NCI-H2107 (cell line): ENCODE results near the gene PTPRM.
"Not testable (repeated sequence)": the region's sequence is repeated elsewhere in the genome, so short reads cannot be mapped to it uniquely, and the experiment has no call there.

ENCODE experiments used
- DNase-seq: peaks from one replicate; lab custom pipeline; 2025; lab: John Stamatoyannopoulos, UW

Gene PTPRM

DNA sequence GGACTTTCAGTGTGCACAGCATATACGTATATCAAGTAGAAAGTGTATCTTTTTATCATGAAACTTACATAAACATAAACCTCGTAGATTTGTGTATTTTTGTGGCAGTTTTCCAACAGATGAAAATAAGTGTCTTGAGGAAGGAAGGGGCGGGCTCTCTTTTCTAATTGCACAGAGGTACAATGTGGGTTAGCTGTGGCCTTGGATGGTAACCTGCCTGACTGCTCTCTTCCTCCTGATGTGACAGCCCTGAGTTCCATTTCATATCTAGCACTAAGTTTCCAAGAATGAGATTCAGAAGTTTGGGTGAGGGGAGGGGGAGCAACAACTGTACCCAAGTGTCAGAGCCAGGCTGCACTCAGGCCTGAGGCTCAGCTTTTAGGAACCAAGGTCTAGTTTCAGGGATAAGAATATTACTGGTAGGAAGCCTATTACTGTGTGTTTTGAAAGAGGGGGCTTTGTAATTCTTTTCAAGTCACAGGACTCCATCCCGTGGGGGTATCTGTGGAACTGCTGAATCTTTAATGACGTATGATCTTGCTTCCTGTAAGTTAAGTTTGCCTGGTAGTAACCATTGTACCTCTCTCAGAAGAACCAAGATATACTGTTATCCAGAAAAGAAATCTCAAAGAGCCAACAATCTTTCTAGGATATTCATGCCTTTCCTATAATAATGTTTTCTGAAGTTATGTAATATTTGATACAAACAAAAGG, 483.7 kb downstream of the PTPRM start:
- DNase-seq: no peak

- no peak for DNase-seq
These were observed 484.3 kb downstream of the PTPRM start for GRCh38 chr18:8051453-8051852.

DNA sequence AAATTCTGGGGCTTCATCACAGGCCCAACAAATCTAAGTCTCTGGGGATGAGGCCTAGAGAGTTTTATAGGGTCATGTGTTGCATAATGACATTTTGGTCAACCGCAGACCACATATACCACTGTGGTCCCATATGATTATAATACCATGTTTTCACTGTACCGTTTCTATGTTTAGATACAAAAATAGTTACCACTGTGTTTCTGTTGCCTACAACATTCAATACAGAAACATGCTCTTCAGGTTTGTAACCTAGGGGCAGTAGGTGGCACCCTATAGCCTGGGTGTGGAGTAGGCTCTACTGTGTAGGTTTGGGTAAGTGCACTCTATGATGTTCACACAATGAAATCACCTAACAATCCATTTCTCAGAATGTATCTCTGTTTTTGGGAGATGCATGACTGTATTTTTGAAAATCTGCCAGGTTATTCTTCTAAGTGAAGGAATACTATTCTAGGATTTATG, 485.2 kb downstream of the PTPRM start:
- no peak for DNase-seq

- DNase-seq: no peak
These were observed 489.6 kb downstream of the PTPRM start for GRCh38 chr18:8056723-8057122.

- DNase-seq: not testable (repeated sequence)
These were observed 496.0 kb downstream of the PTPRM start for GRCh38 chr18:8063152-8063551.

DNA sequence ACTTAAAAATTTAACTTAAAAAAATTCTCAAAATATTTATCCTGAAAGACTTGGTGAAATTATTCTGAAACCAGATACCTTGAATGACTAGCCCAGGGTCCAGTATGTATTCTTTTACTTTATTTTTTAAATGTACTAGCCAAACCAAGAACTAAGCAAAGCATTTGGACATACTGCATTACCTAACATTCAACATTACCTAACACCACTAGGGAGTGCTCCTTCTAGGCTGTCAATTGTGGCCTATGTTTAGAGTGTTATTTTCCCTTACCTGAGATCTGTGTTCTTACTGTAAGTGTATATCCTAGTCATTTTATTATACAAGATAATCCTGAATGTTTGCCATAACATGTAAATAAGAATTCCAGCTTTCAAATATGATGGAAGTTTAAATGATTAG, 496.6 kb downstream of the PTPRM start:
- no peak for DNase-seq

- DNase-seq: no peak
These were observed 498.2 kb downstream of the PTPRM start for GRCh38 chr18:8065284-8065683.

GRCh38 chr18:8065773-8066172, 498.7 kb downstream of the PTPRM start:
- DNase-seq: no peak

DNA sequence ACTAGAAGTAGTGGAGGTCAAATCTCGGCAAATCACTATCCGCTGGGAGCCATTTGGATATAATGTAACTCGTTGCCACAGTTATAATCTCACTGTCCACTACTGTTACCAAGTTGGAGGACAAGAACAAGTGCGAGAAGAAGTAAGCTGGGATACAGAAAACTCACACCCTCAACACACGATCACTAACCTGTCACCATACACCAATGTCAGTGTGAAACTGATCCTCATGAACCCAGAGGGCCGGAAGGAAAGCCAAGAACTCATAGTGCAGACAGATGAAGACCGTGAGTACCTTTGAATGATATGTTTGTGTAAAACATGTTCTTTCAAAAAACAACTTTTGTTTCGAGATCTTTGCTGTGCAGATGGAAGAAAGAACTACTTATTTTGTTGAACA, 502.6 kb downstream of the PTPRM start:
- DNase-seq: no peak

DNA sequence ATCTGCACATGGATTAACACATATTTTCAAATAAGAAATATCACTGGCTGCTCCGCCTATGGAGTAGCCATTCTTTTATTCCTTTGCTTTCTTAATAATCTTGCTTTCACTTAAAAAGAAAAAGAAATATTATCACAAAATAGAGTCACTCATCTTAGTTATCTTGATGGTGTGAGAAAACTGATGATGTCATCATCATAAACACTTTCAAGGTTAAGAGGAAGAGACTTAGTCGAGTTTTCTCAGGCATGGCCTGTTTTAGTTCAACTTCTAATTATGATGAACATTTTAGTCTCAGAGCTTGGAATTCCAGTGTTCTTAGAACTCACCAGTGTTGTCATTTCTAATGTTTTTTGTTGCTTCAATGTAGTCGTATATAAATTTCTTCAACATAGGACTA, 506.1 kb downstream of the PTPRM start:
- no peak for DNase-seq

- DNase-seq: no peak
These were observed 513.0 kb downstream of the PTPRM start for GRCh38 chr18:8080092-8080491.

GRCh38 chr18:8081267-8081666, 514.2 kb downstream of the PTPRM start:
- no peak for DNase-seq

DNA sequence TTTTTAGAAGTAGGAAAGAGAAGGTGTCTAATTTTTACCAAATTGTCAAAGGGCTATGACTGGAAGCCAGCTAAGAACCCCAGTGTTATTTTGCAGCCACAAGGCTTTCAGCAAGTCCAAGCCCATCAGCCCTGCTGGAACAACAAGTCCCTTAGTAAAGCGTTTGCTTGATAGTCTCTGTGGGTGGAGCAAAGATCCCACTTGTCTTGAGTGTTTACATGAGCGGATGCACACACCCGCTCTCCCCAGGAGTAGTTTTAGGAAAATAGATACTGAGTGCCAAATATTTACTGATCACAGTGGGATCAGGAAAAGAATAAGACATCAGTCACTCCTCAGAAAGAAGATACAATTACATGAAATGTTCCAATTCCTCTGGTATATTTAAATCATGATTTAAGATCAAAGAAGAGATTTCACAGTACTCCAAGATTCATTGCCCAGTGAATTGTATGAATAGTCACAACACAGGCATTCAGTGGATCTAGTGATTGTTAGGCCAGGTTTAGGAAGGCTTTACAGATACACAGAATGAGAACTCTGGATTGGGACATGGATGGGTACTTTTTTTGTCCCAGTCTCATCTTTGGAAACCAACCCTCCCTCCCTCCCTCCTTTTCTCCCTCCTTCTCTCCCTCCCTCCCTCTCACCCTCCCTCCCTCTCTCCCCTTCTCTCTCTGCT, 514.9 kb downstream of the PTPRM start:
- DNase-seq: no peak

DNA sequence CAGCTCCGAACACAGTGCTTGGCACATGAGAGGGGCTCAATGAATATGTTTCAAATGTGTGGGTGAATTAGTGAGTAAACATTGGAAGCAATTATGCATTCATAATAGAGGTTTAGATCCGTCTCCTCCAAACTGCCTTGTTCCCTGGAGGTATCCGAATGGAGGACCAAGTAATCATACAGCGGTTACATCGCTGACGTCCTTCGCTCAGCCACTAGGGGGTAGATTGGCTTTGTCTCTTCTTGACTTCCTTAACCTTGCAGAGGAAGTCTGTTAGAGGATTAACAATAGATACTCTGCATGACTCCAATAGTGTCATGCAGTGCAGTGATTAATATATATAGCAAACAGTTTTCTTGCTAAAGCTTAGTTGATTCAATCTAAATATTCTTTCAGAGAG, 517.0 kb downstream of the PTPRM start:
- DNase-seq: no peak

GRCh38 chr18:8088626-8089025, 521.5 kb downstream of the PTPRM start:
- DNase-seq: no peak

GRCh38 chr18:8091035-8091434, 523.9 kb downstream of the PTPRM start:
- no peak for DNase-seq

DNA sequence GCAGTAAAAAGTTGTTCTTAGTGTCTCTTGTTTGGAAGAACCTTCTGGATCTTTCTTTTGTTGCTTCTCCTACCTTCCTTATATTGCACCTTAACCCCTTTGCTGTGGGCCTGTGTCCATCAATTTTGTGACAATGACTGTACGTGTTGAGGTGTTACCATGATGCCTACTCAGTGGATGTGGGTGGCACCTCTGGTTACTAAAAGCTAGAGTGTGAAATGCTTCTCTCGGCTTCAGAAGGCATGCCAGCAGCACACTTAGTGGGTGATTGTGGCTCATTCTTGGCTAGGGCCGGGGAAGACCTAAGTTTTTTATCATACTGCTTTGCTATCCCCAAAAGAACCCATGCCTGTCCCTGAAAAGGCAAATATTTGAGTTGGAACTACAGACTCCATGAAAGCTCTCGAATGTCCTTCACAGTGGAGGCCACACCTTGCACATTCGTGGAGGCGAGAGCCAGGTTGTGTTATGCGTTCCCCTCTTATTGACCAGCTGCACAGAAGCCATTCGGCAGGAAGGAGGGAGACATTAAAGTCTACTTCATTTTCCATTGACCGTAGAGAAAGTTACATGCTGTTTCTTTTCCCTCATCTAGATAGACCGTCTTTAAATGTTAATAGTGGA, 528.9 kb downstream of the PTPRM start:
- no peak for DNase-seq

GRCh38 chr18:8097399-8097798, 530.3 kb downstream of the PTPRM start:
- no peak for DNase-seq

- no peak for DNase-seq
These were observed 530.8 kb downstream of the PTPRM start for GRCh38 chr18:8097927-8098326.

GRCh38 chr18:8106603-8107002, 539.5 kb downstream of the PTPRM start:
- DNase-seq: no peak

- no peak for DNase-seq
These were observed 540.3 kb downstream of the PTPRM start for GRCh38 chr18:8107426-8107825.

DNA sequence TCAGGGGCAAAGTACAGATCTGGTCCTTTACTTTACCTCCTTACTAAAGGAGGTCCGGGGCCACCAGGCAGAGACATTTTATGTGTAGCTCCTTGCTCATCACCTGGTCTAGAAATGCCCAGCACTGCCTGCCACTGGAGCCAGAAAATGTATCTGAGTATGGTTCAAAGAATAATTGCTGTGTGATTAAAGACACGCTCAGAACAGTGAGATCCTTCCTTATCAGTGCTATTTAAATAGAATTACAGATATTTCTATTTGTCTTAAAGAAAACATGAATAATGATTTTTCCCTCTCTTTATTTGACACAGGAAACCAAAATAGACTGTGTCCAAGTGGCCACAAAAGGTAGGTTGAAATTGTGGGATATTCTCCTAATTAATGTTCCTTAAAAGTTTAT, 547.4 kb downstream of the PTPRM start:
- no peak for DNase-seq

- no peak for DNase-seq
These were observed 549.4 kb downstream of the PTPRM start for GRCh38 chr18:8116341-8117005.
